Measurements from ENCODE around the gene PCYT1A.

DNA sequence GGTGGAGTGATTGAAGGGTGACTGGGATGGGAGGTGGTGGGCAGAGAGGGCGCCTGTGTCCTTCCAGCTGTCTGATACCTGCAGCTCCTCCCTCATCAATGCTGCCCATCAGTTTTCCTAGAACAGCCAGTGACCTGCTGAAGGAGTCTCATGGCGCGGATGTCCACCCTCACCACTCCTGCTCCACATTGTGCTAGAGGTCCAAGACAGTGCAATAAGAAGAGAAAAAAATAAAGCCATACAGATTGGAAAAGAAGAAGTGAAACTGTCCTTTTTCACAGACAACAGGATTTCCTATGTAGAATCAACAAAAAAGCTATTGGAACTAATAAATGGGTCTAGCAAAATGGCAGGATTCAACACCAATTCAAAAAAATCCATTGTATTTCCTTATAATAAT is 83.7 kb downstream of the PCYT1A start:
- no peak for TF ChIP-seq POLR2AphosphoS5 (IDR thresholded peaks at IDR 0.05; ENCODE audit: insufficient read depth in 1 of 2, low read depth in 1 of 2)
- TF ChIP-seq, protein P1, sequence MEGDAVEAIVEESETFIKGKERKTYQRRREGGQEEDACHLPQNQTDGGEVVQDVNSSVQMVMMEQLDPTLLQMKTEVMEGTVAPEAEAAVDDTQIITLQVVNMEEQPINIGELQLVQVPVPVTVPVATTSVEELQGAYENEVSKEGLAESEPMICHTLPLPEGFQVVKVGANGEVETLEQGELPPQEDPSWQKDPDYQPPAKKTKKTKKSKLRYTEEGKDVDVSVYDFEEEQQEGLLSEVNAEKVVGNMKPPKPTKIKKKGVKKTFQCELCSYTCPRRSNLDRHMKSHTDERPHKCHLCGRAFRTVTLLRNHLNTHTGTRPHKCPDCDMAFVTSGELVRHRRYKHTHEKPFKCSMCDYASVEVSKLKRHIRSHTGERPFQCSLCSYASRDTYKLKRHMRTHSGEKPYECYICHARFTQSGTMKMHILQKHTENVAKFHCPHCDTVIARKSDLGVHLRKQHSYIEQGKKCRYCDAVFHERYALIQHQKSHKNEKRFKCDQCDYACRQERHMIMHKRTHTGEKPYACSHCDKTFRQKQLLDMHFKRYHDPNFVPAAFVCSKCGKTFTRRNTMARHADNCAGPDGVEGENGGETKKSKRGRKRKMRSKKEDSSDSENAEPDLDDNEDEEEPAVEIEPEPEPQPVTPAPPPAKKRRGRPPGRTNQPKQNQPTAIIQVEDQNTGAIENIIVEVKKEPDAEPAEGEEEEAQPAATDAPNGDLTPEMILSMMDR (IDR thresholded peaks at IDR 0.05) = no peak
- TF ChIP-seq POLR2A (IDR thresholded peaks at IDR 0.05) = no peak
